ENCODE measurements around the gene RCOR3. TPM values are rescaled to one million over a fixed set of nuclear protein-coding genes. Genes with fewer than 3 reads are reported as not detected.
A peak's percentile ranks its signal among the peaks of the same experiment; 100 is the strongest.

RCOR3 gene
- total RNA-seq, 2 experiments from 2014 or later, result 30.2 to 32.7 TPM

- Mint-ChIP-seq H3K27me3 (no peaks in the 10 kb centered on the region), H3K36me3 (peaks cover 8% of the 10 kb centered on the region), H3K4me3 (peak overlapping the region; percentile 48), H3K9me3 (no peaks in the 10 kb centered on the region), H3K4me1 (ENCODE audit: low read depth) (peaks cover 86% of the 10 kb centered on the region), H3K27ac (peak overlapping the region; percentile 86)
- peak; percentile 52 for DNase-seq
- POLR2A ChIA-PET, result interaction anchor here (1.4 kb wide), 1 partner anchor 12 kb away, joined by 6 read pairs; no protein-coding TSS in a partner anchor
- CTCF ChIA-PET, result interaction anchor here (1.2 to 6.5 kb wide), 3 partner anchors 9 to 135 kb away, joined by 3 to 36 read pairs (median 5); no protein-coding TSS in a partner anchor
- intact Hi-C loops (cut with micrococcal nuclease), result loop anchor here (1.0 kb wide), 1 partner anchor 12 kb away; no protein-coding TSS in a partner anchor
Observed at GRCh38 chr1:211334986-211335385, 75.8 kb downstream of the RCOR3 start.

- Mint-ChIP-seq H3K9me3 (no peaks in the 10 kb centered on the region), H3K4me1 (ENCODE audit: low read depth) (peaks cover 82% of the 10 kb centered on the region), H3K27ac (peak overlapping the region; percentile 86), H3K27me3 (no peaks in the 10 kb centered on the region), H3K36me3 (peaks cover 2% of the 10 kb centered on the region), H3K4me3 (peak overlapping the region; percentile 48)
- CTCF ChIA-PET, result interaction anchor here (1.0 to 6.5 kb wide), 3 partner anchors 12 to 135 kb away, joined by 3 to 36 read pairs (median 5); no protein-coding TSS in a partner anchor
- DNase-seq, result peak; percentile 38
- POLR2A ChIA-PET, result interaction anchor here (1.2 to 1.4 kb wide), 2 partner anchors 11 to 12 kb away, joined by 3 to 6 read pairs; no protein-coding TSS in a partner anchor
- intact Hi-C loops (cut with micrococcal nuclease), result loop anchor here (1.0 kb wide), 2 partner anchors 12 to 18 kb away; no protein-coding TSS in a partner anchor
Observed at GRCh38 chr1:211335522-211336157, 76.5 kb downstream of the RCOR3 start.

GRCh38 chr1:211336161-211336560, 77.0 kb downstream of the RCOR3 start:
- H3K4me3 Mint-ChIP-seq, result no peak overlapping the region
- POLR2A ChIA-PET, result interaction anchor here (1.2 kb wide), 1 partner anchor 10 kb away, joined by 3 read pairs; no protein-coding TSS in a partner anchor

GRCh38 chr1:211336775-211337174, 77.6 kb downstream of the RCOR3 start:
- Mint-ChIP-seq H3K4me3 (no peak overlapping the region), H3K27me3 (no peaks in the 10 kb centered on the region), H3K4me1 (ENCODE audit: low read depth) (peaks cover 83% of the 10 kb centered on the region), H3K36me3 (no peaks in the 10 kb centered on the region), H3K27ac (peak overlapping the region; percentile 86), H3K9me3 (no peaks in the 10 kb centered on the region)
- ChIA-PET CTCF (interaction anchor here (0.5 to 6.5 kb wide), 2 partner anchors 13 to 323 kb away, joined by 4 to 36 read pairs; no protein-coding TSS in a partner anchor), POLR2A (interaction anchor here (1.2 kb wide), 1 partner anchor 10 kb away, joined by 3 read pairs; no protein-coding TSS in a partner anchor)
- intact Hi-C loops (cut with micrococcal nuclease), result loop anchor here (1.0 kb wide), 1 partner anchor 17 kb away; no protein-coding TSS in a partner anchor
- DNase-seq, result no peak

More at GRCh38 chr1:211336161-211336560, 77.0 kb downstream of the RCOR3 start:
- Mint-ChIP-seq H3K27ac (peak overlapping the region; percentile 86), H3K9me3 (no peaks in the 10 kb centered on the region), H3K27me3 (no peaks in the 10 kb centered on the region), H3K36me3 (no peaks in the 10 kb centered on the region), H3K4me1 (ENCODE audit: low read depth) (peaks cover 82% of the 10 kb centered on the region)
- CTCF ChIA-PET, result interaction anchor here (0.5 to 6.5 kb wide), 4 partner anchors 13 to 323 kb away, joined by 3 to 36 read pairs (median 4); no protein-coding TSS in a partner anchor
- no peak for DNase-seq
- intact Hi-C loops (cut with micrococcal nuclease), result loop anchor here (1.0 kb wide), 1 partner anchor 17 kb away; no protein-coding TSS in a partner anchor

- Mint-ChIP-seq H3K9me3 (no peaks in the 10 kb centered on the region), H3K36me3 (no peaks in the 10 kb centered on the region), H3K4me3 (no peak overlapping the region), H3K27me3 (no peaks in the 10 kb centered on the region), H3K4me1 (ENCODE audit: low read depth) (peaks cover 80% of the 10 kb centered on the region), H3K27ac (peak overlapping the region; percentile 86)
- CTCF ChIA-PET, result interaction anchor here (0.8 to 6.5 kb wide), 6 partner anchors 10 to 176 kb away, joined by 3 to 36 read pairs (median 3); no protein-coding TSS in a partner anchor
- POLR2A ChIA-PET, result interaction anchor here (1.4 kb wide), 1 partner anchor 10 kb away, joined by 5 read pairs; no protein-coding TSS in a partner anchor
- intact Hi-C loops (cut with micrococcal nuclease), result no loop called here
- no peak for DNase-seq
Observed at GRCh38 chr1:211337430-211338223, 78.5 kb downstream of the RCOR3 start.

GRCh38 chr1:211338224-211338620, 79.1 kb downstream of the RCOR3 start:
- POLR2A ChIA-PET, result interaction anchor here (1.4 to 1.5 kb wide), 2 partner anchors 10 to 16 kb away, joined by 3 to 5 read pairs; no protein-coding TSS in a partner anchor
- CTCF ChIA-PET, result interaction anchor here (0.8 to 6.5 kb wide), 6 partner anchors 11 to 176 kb away, joined by 3 to 36 read pairs (median 3); no protein-coding TSS in a partner anchor
- Mint-ChIP-seq H3K36me3 (no peaks in the 10 kb centered on the region), H3K9me3 (no peaks in the 10 kb centered on the region), H3K27ac (no peak overlapping the region), H3K4me1 (ENCODE audit: low read depth) (peaks cover 81% of the 10 kb centered on the region), H3K27me3 (no peaks in the 10 kb centered on the region), H3K4me3 (no peak overlapping the region)
- no peak for DNase-seq
- intact Hi-C loops (cut with micrococcal nuclease), result no loop called here

- DNase-seq, result peak; percentile 25
- Mint-ChIP-seq H3K27ac (peak overlapping the region; percentile 61), H3K36me3 (no peaks in the 10 kb centered on the region), H3K27me3 (no peaks in the 10 kb centered on the region), H3K4me3 (no peak overlapping the region), H3K4me1 (ENCODE audit: low read depth) (peaks cover 85% of the 10 kb centered on the region), H3K9me3 (no peaks in the 10 kb centered on the region)
- POLR2A ChIA-PET, result interaction anchor here (0.9 to 1.5 kb wide), 2 partner anchors 14 to 16 kb away, joined by 3 to 4 read pairs; no protein-coding TSS in a partner anchor
- CTCF ChIA-PET, result interaction anchor here (1.2 to 6.5 kb wide), 4 partner anchors 11 to 16 kb away, joined by 3 to 36 read pairs (median 5); no protein-coding TSS in a partner anchor
- intact Hi-C loops (cut with micrococcal nuclease), result no loop called here
Observed at GRCh38 chr1:211339631-211340041, 80.5 kb downstream of the RCOR3 start.

GRCh38 chr1:211340622-211341507, 81.7 kb downstream of the RCOR3 start:
- CTCF ChIA-PET, result interaction anchor here (1.1 to 6.5 kb wide), 3 partner anchors 11 to 17 kb away, joined by 3 to 36 read pairs (median 6); no protein-coding TSS in a partner anchor
- POLR2A ChIA-PET, result interaction anchor here (0.5 to 1.1 kb wide), 3 partner anchors 39 to 259 kb away, joined by 3 read pairs; no protein-coding TSS in a partner anchor
- no peaks in the 10 kb centered on the region for H3K9me3 Mint-ChIP-seq
- intact Hi-C loops (cut with micrococcal nuclease), result no loop called here
- peaks cover 2% of the 10 kb centered on the region for H3K36me3 Mint-ChIP-seq
- H3K4me1 Mint-ChIP-seq (ENCODE audit: low read depth), result peaks cover 81% of the 10 kb centered on the region
- H3K27ac Mint-ChIP-seq, result no peak overlapping the region
- no peak overlapping the region for H3K4me3 Mint-ChIP-seq
- no peaks in the 10 kb centered on the region for H3K27me3 Mint-ChIP-seq
- no peak for DNase-seq

- H3K27ac Mint-ChIP-seq, result no peak overlapping the region
- peaks cover 80% of the 10 kb centered on the region for H3K4me1 Mint-ChIP-seq (ENCODE audit: low read depth)
- no peaks in the 10 kb centered on the region for H3K9me3 Mint-ChIP-seq
- no peak overlapping the region for H3K4me3 Mint-ChIP-seq
- DNase-seq, result no peak
- intact Hi-C loops (cut with micrococcal nuclease), result no loop called here
- H3K27me3 Mint-ChIP-seq, result no peaks in the 10 kb centered on the region
- ChIA-PET POLR2A (interaction anchor here (1.1 kb wide), 1 partner anchor 39 kb away, joined by 3 read pairs; no protein-coding TSS in a partner anchor), CTCF (interaction anchor here (1.1 kb wide), 1 partner anchor 10 kb away, joined by 3 read pairs; no protein-coding TSS in a partner anchor)
- H3K36me3 Mint-ChIP-seq, result peaks cover 2% of the 10 kb centered on the region
Observed at GRCh38 chr1:211341999-211342398, 82.8 kb downstream of the RCOR3 start.

GRCh38 chr1:211343607-211344006, 84.4 kb downstream of the RCOR3 start:
- intact Hi-C loops (cut with micrococcal nuclease), result no loop called here
- Mint-ChIP-seq H3K27ac (peak overlapping the region; percentile 42), H3K4me1 (ENCODE audit: low read depth) (peaks cover 80% of the 10 kb centered on the region), H3K36me3 (peaks cover 3% of the 10 kb centered on the region), H3K9me3 (no peaks in the 10 kb centered on the region), H3K4me3 (no peak overlapping the region), H3K27me3 (no peaks in the 10 kb centered on the region)
- POLR2A ChIA-PET, result no interaction called here
- no peak for DNase-seq
- CTCF ChIA-PET, result interaction anchor here (0.7 to 1.8 kb wide), 2 partner anchors 20 to 172 kb away, joined by 3 to 9 read pairs; no protein-coding TSS in a partner anchor
